GM13976 (cell line): ENCODE measurements around the gene VPS4B.

Source experiments
- DNase-seq: peaks from one replicate; pipeline ENCODE4 v3.0.0; 2012; ENCODE audit warnings: low spot score
- CTCF ChIP-seq: IDR thresholded peaks from 2 replicates; pipeline ENCODE4 v1.5.1; 2012; ENCODE audit warnings: borderline replicate concordance, mild to moderate bottlenecking; ENCODE audit not compliant: insufficient read depth; ENCODE audit errors: extremely low read depth, missing control alignments, control extremely low read depth
- in situ Hi-C: fragments of 300-500 bp; cut with MboI; formaldehyde crosslinking; loops from one replicate; pipeline ENCODE4 v1.12.0; 2022; ENCODE audit warnings: low sequenced_read_pairs, mixed read lengths, inconsistent platforms; ENCODE audit not compliant: unreplicated experiment

The VPS4B gene

GRCh38 chr18:63402246-63403162, 19.8 kb downstream of the VPS4B start:
- in situ Hi-C loops: no loop called here
- DNase-seq: no peak
- no peak for TF ChIP-seq CTCF

DNA sequence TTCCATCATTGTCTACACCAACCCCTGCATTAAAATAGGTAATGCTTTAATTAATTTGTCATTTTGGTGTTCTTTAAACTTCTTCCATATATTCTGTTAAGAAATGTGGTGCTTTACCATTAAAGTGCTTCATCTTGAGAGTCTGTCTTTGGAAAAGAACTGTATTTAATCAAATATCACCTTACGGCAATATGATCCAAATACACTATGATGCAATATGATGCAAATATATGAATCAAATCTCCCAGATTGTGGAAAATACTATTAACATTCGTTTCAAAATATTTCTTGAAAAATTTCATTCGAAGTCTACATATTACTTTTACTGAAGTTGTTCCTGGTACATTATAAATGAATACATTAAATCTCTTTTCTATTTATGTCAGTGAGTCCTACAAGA, 23.0 kb downstream of the VPS4B start:
- no peak for TF ChIP-seq CTCF
- in situ Hi-C loops: no loop called here
- DNase-seq: no peak

DNA sequence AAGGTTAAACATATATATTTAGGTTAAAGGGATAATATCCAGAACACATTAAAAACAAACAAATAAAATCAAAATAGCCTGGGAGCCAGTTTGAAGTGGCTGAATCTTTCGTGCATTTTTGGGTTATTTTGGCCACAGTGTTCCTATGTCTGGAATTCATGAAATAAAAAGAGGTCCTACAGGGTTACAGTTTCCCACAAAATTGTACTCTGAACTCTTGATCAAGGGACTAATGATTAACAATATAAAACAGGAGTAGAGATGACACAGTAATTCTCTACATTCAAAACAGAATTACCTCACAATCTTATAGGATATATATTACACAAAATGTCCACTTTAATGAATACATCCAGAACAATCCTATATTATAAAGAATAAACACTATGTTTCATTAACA, 24.9 kb downstream of the VPS4B start:
- no peak for DNase-seq
- in situ Hi-C loops: no loop called here
- TF ChIP-seq CTCF: no peak

GRCh38 chr18:63395503-63395902, 26.8 kb downstream of the VPS4B start:
- TF ChIP-seq CTCF: no peak
- no peak for DNase-seq
- in situ Hi-C loops: no loop called here

DNA sequence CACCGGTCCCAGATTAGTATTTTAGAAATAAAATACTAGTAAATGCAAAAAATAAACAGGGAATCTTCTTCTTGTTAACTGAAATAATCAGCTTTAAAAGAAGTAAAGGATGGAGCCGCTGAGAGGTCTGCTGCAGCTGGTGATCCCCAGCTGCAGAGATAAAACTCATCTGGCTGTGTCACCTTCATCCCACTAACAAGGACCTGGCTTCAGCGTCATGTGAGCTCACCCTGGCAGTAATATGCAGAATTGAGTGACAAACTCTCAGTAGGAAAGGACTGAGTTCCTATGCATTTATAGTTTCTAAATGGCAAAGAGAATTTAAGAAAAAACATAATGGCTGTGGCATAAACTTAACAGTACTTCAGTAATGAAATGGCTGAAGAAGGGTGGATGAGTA, 27.3 kb downstream of the VPS4B start:
- TF ChIP-seq CTCF: no peak
- in situ Hi-C loops: no loop called here
- DNase-seq: no peak

- no peak for DNase-seq
- no peak for TF ChIP-seq CTCF
- in situ Hi-C loops: no loop called here
Measured at GRCh38 chr18:63387861-63388260, 34.4 kb downstream of the VPS4B start.

GRCh38 chr18:63382843-63383242, 39.4 kb downstream of the VPS4B start:
- DNase-seq: no peak
- no peak for TF ChIP-seq CTCF
- in situ Hi-C loops: no loop called here
